Body of pancreas (tissue), 4 donors: ENCODE measurements around the gene FAM83C.

Experiments used
- CTCF ChIP-seq, 7 experiments: fragments of 450-650 bp in 4 of 7; fragments of 200-600 bp in 3 of 7; sonication (generic) in 3 of 7; IDR thresholded peaks; one replicate each; pipeline ENCODE4 v1.5.1; 2016 to 2019; ENCODE audit warnings: antibody characterized with exemption in 7 of 7
- POLR2A ChIP-seq, 3 donors: fragments of 450-650 bp; IDR thresholded peaks; one replicate each; pipeline ENCODE4 v1.6.1; 2016; ENCODE audit warnings: antibody characterized with exemption in 3 of 3, mild to moderate bottlenecking in 2 of 3

DNA sequence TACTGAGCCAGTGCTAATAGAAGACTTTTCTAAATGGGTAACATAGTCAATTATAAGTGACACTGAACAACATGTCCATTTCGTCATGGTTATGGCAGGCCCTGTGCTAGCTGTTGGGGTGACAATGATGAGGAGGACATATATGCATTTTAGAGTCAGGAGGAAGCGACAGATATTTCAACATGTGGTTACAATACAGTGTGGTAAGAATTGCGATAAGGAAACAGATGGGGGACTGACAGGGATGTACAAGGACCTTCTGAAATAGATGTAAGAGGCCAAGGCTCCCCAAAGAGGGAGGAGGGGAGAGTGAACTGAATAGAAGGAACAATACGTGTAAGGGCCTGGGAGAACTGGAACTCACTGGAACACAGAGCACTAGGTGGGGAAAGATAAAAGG lies 54.1 kb downstream of the FAM83C start:
- TF ChIP-seq CTCF (IDR thresholded peaks at IDR 0.05), result no peak
- TF ChIP-seq POLR2A (IDR thresholded peaks at IDR 0.05), result no peak
